Tibial nerve (tissue), 4 donors: Measurements from ENCODE around the gene NANOS2. TPM values are rescaled to one million over a fixed set of nuclear protein-coding genes. Genes with fewer than 3 reads are reported as not detected.

ENCODE experiments used
- DNase-seq, 2 donors: peaks; one replicate each; pipeline ENCODE4 v3.0.0-alpha.2; 2019; ENCODE audit warnings: low spot score in 2 of 2
- H3K27ac ChIP-seq, 4 donors: fragments of 200-600 bp; sonication (generic) in 3 of 4; one replicate each; pipeline ENCODE4 v1.5.1; 2017 to 2019; ENCODE audit warnings: mild to moderate bottlenecking in 1 of 4
- H3K27me3 ChIP-seq, 2 donors: fragments of 200-600 bp; sonication (generic) in 1 of 2; one replicate each; pipeline versions ENCODE4 v1.5.1 to v1.6.0; 2017 to 2019
- H3K36me3 ChIP-seq, 3 donors: fragments of 200-600 bp; sonication (generic); one replicate each; pipeline ENCODE4 v1.5.1; 2018 to 2019
- H3K4me1 ChIP-seq, 4 donors: fragments of 200-600 bp; sonication (generic) in 3 of 4; one replicate each; pipeline ENCODE4 v1.5.1; 2017 to 2019
- H3K4me3 ChIP-seq, 4 donors: fragments of 200-600 bp; sonication (generic) in 3 of 4; one replicate each; pipeline ENCODE4 v1.5.1; 2017 to 2019; ENCODE audit warnings: mild to moderate bottlenecking in 1 of 4, moderate library complexity in 1 of 4
- H3K9me3 ChIP-seq, 4 donors: fragments of 200-600 bp; sonication (generic) in 3 of 4; one replicate each; pipeline ENCODE4 v1.5.1; 2017 to 2019
- EP300 ChIP-seq, 2 donors: sonication (generic); formaldehyde crosslinking; IDR thresholded peaks; one replicate each; pipeline ENCODE4 v1.6.1; 2017; ENCODE audit warnings: antibody characterized with exemption in 2 of 2, mild to moderate bottlenecking in 1 of 2
- POLR2A ChIP-seq, 2 donors: fragments of 450-650 bp; IDR thresholded peaks; one replicate each; pipeline ENCODE4 v1.6.1; 2017; ENCODE audit warnings: antibody characterized with exemption in 2 of 2, mild to moderate bottlenecking in 2 of 2, moderate library complexity in 2 of 2
- WGBS, 2 donors: methylation state at CpG; one replicate each; pipeline ENCODE4 v1.1.5; 2018; 5-methylcytosine and 5-hydroxymethylcytosine counted together
- total RNA-seq, 4 donors: library from RNA; depleted of rRNA; stranded (reverse); fragments of >200 nt; gene quantifications; one replicate each; pipeline ENCODE4 v1.1.0, GENCODE V29; 2016
- TF ChIP-seq, protein P1 (sequence below), 5 experiments: fragments of 200-600 bp in 3 of 5; fragments of 450-650 bp in 2 of 5; sonication (generic) in 3 of 5; IDR thresholded peaks; one replicate each; pipeline ENCODE4 v1.5.1; 2016 to 2019; ENCODE audit warnings: antibody characterized with exemption in 5 of 5, mild to moderate bottlenecking in 3 of 5, moderate library complexity in 2 of 5

NANOS2 gene
- total RNA-seq, 4 donors from 2014 or later = not detected

DNA sequence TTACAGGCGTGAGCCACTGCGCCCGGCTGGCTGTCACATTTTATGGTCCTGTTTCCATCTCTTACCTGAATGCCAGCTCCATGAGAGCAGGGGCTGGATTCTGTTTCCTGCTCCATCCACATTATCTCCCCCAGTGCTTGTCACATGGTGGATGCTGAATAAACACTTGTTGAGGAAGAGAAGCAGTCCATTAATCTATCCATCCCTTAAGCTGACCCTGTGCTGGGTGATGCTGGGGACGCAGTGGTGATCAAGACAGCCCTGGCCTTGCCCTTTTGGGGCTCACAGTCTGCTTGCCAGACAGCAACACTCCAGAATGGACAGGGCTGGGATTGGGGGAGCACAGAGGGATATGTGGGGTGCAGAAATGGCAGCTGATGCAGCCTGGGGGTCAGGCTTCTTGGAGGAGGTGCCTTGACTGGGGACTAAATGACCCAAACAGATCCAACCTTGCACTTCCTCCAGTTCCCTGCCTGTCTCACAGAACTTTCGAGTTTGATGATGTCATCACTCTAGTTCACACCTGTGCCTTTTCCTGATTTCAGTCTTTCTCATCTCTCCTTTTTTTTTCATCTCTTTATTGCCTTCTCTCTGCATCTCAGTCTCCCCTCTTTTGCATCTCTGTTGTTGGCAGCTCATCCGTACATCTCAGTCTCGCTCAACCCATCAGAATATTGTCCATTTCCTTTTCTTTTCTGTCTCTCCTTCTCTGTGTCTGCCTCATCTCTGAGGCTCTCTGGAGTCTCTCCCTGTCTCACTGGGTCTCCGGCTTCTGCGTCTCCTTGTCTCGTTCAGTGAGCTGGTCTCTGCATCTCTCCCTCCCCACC lies 33.3 kb downstream of the NANOS2 start:
- no peak for TF ChIP-seq EP300 (IDR thresholded peaks at IDR 0.05)
- TF ChIP-seq, protein P1, sequence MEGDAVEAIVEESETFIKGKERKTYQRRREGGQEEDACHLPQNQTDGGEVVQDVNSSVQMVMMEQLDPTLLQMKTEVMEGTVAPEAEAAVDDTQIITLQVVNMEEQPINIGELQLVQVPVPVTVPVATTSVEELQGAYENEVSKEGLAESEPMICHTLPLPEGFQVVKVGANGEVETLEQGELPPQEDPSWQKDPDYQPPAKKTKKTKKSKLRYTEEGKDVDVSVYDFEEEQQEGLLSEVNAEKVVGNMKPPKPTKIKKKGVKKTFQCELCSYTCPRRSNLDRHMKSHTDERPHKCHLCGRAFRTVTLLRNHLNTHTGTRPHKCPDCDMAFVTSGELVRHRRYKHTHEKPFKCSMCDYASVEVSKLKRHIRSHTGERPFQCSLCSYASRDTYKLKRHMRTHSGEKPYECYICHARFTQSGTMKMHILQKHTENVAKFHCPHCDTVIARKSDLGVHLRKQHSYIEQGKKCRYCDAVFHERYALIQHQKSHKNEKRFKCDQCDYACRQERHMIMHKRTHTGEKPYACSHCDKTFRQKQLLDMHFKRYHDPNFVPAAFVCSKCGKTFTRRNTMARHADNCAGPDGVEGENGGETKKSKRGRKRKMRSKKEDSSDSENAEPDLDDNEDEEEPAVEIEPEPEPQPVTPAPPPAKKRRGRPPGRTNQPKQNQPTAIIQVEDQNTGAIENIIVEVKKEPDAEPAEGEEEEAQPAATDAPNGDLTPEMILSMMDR (IDR thresholded peaks at IDR 0.05) = no peak
- no peak for TF ChIP-seq POLR2A (IDR thresholded peaks at IDR 0.05)
- DNase-seq = no peak
- H3K36me3 ChIP-seq = peaks cover 0 to 23% (median 0%) of the 10 kb centered on the region in 3 donors
- no peaks in the 10 kb centered on the region for H3K27me3 ChIP-seq
- H3K27ac ChIP-seq = no peak overlapping the region
- no peak overlapping the region for H3K4me3 ChIP-seq
- 85% methylated on average over 10 of the region's 10 CpGs for WGBS, 2 donors
- no peaks in the 10 kb centered on the region for H3K9me3 ChIP-seq
- H3K4me1 ChIP-seq = peaks cover 0 to 54% (median 28%) of the 10 kb centered on the region in 4 donors

DNA sequence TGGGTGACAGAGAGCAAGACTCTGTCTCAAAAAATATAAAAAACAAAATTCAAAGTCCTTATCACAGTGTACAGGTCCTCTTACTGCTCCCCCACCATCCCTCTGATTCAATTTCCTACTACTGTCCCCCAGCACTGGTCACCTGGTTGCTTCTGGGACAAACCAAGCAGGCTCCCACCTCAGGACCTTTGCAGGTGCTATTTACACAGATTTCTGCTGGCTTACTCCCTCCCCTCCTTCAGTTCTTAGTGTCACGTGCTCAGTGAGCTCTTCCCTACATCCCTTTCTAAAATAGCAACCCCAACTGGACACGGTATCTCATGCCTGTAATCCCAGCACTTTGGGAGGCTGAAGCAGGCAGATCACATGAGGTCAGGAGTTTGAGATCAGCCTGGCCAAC lies 34.6 kb downstream of the NANOS2 start:
- Histone ChIP-seq H3K4me1 (peaks cover 0 to 49% (median 25%) of the 10 kb centered on the region in 4 donors), H3K4me3 (no peak overlapping the region), H3K27ac (no peak overlapping the region), H3K9me3 (no peaks in the 10 kb centered on the region), H3K27me3 (no peaks in the 10 kb centered on the region), H3K36me3 (peaks cover 0 to 20% (median 0%) of the 10 kb centered on the region in 3 donors)
- no peak for DNase-seq
- TF ChIP-seq, protein P1 (IDR thresholded peaks at IDR 0.05) = no peak
- TF ChIP-seq POLR2A (IDR thresholded peaks at IDR 0.05) = no peak
- TF ChIP-seq EP300 (IDR thresholded peaks at IDR 0.05) = no peak
- WGBS, 2 donors = 82 to 83% methylated on average over 2 of the region's 2 CpGs

DNA sequence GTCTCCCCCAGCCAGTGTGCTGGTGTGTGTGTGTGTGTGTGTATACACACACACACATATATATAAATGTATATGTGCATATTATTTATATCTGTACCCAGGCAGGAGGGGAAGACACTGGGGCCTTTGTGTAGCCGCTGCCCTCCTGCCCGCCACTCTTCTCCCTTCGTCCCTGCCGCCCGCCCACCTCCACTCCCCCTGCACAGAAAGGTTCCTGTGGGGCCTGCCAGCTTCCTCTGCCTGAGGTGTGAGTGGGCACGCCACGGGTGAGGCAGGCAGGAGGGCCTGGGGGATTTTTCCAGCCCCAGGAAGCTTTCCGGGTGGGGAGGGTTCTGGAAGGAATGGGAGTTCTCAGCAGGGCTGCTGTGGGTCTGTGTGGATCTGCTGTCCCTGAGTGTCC lies 35.5 kb downstream of the NANOS2 start:
- no peak for DNase-seq
- TF ChIP-seq POLR2A (IDR thresholded peaks at IDR 0.05) (no peak), EP300 (IDR thresholded peaks at IDR 0.05) (no peak)
- TF ChIP-seq, protein P1 (IDR thresholded peaks at IDR 0.05) = no peak
- Histone ChIP-seq H3K9me3 (no peaks in the 10 kb centered on the region), H3K36me3 (peaks cover 0 to 11% (median 0%) of the 10 kb centered on the region in 3 donors), H3K27me3 (no peaks in the 10 kb centered on the region), H3K4me1 (peaks cover 0 to 39% (median 16%) of the 10 kb centered on the region in 4 donors), H3K27ac (no peak overlapping the region), H3K4me3 (no peak overlapping the region)
- WGBS, 2 donors = 46 to 55% methylated on average over 8 of the region's 8 CpGs

DNA sequence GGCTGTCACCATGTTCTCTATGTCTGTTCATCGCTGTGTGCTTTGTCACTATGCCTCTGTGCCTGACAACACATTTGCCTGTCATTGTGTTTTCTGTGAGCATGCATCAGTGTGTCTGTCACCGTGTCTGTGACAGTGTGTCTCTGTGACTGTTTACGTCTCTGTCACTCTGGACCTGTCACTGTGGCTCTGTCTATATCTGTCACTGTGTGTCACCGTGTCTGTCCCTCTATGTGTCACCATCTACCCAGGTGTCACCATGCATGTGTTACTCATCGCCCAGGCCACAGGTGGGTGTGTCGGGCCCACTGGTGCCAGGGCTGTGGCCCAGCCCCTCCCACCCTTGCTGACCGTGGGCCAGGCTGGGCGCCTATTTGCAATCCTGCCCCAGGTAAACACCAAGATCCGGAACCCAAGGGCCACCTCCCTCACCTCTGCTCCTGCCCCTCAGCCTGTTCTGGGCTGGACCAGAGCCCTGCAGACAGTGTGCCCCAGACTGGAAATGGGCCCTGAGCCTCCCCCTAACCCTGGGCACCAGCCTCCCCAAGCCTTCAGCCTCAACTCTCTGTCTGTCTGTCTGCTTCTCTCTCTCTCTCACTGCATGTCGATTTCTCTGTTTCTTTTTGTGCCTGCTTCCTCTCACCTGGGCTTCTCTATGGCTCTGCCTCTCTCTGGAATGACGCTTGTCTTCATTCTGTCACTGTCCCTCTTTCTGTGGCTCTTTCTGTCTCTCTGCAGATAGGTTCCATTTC lies 36.4 kb downstream of the NANOS2 start:
- no peak for DNase-seq
- H3K36me3 ChIP-seq = peaks cover 0 to 6% (median 0%) of the 10 kb centered on the region in 3 donors
- H3K9me3 ChIP-seq = no peaks in the 10 kb centered on the region
- peaks cover 0 to 31% (median 9%) of the 10 kb centered on the region in 4 donors for H3K4me1 ChIP-seq
- 81 to 86% methylated on average over 9 to 11 of the region's 11 CpGs for WGBS, 2 donors
- no peak for TF ChIP-seq EP300 (IDR thresholded peaks at IDR 0.05)
- TF ChIP-seq POLR2A (IDR thresholded peaks at IDR 0.05) = no peak
- TF ChIP-seq, protein P1 (IDR thresholded peaks at IDR 0.05) = no peak
- H3K27me3 ChIP-seq = no peaks in the 10 kb centered on the region
- H3K27ac ChIP-seq = no peak overlapping the region
- H3K4me3 ChIP-seq = no peak overlapping the region
